Ureter (tissue), 1 donor: ENCODE results near the gene EDNRB. TPM values are rescaled to one million over a fixed set of nuclear protein-coding genes. Genes with fewer than 3 reads are reported as not detected.

ENCODE experiments used
- total RNA-seq: library from RNA; stranded (reverse); gene quantifications from one replicate; pipeline ENCODE4 v1.2.4, GENCODE V29; 2023
- donor health status: DM: yes; HTN: yes; CAD: no.

The EDNRB gene
- total RNA-seq, 1 donor from 2014 or later = 72.7 TPM

Other genes with a start within 250 kb of the EDNRB start
- 9.5 TPM for gene SLAIN1, start 221.1 kb downstream of the EDNRB start, total RNA-seq